Stimulated activated naive CD8-positive, alpha-beta T cell treated with anti-CD3 and anti-CD28 coated beads, Interleukin-15, Interleukin-2, amounts not matched to agents 100 U/mL and 50 U/mL, for 24 hours (primary cell): ENCODE results near the gene ABCC4.
A peak's percentile ranks its signal among the peaks of the same experiment; 100 is the strongest.
"Not testable (repeated sequence)": the region's sequence is repeated elsewhere in the genome, so short reads cannot be mapped to it uniquely, and the experiment has no call there.

ENCODE experiments used
- ATAC-seq: fragments of 150-1000 bp; cut with Tn5 transposase; one replicate; pipeline ENCODE4 v1.10.0; 2021
- DNase-seq: peaks from one replicate; pipeline ENCODE4 v3.0.0; 2021

Gene ABCC4

DNA sequence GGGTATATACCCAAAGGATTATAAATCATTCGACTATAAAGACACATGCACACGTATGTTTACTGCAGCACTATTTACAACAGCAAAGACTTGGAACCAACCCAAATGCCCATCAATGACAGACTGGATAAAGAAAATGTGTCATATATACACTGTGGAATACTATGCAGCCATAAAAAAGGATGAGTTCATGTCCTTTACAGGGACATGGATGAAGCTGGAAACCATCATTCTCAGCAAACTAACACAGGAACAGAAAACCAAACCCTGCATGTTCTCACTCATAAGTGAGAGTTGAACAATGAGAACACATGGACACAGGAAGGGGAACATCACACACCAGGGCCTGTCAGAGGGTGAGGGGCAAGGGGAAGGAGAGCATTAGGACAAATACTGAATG, 102.6 kb downstream of the ABCC4 start:
- DNase-seq, ATAC-seq: not testable (repeated sequence)

DNA sequence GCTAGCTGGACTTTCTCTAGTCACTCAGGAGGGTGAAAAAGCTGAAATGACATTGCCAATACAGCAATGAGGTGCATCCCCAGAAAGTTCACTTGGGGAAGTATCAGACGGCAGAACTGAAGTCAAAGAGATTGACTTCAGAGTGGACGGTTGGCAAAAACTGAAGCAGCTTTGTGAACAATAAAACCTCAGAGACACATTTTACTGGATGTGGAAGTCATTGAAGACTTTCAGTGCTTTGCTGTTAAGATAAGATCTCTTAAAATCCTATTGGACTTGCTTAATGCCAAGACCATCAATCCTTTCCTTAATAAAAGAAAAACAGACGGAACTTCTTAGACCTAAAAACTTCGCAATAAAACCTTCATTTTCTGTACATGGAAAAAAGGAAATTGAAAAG, 103.7 kb downstream of the ABCC4 start:
- ATAC-seq (no peak), DNase-seq (no peak)

DNA sequence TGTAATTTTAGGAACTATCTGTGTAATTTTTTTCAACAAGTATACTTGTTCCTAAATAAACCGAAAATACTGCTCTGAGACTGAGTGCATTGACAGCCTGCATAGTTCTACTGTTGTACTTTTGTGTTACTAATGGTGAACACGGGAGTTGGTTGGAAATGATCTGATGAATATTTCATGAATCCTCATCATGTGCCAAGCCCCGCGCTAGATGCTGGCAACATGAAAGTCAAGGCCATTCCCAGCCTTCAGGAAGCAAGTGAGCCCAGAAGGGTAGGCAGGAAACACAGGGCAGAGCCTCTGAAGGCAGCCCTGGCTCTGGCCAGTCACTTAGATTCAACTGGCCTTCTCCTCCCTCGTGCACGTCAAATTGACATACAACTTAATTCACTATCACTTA, 106.1 kb downstream of the ABCC4 start:
- DNase-seq (no peak), ATAC-seq (no peak)

DNA sequence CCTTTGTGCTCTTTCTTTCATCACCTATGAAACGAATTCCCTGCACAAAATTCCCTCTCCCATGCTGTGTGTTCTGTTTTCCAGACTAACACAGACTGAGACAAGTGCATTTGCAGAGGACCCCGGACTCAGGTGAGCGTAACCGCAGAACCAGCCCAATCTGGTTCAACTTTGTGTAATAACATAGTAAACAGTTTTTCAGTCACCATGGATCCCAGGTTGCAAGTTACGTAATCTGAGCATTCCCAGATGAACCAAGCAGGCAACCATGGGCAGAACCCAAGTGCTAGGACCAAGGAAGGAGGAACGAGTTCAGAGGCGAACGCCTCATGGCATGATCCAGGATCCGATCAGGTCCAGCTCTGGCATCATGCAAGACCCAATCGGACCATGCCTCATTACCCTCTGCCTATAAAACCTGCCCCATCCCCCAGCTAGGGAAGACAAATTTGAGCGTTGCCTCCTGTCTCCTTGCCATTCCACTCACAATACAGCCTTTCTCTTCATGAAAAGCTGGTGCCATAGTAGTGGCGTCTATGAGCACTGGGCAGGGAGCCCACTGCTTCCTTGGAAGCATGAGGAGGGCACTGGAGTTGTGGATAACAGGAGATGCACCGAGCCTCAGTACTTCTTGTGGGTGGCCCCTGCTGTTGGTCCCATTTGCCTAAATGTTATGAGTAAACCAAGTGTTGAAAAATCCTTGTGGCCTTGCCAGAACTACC, 107.6 kb downstream of the ABCC4 start:
- no peak for DNase-seq
- ATAC-seq, result no peak

DNA sequence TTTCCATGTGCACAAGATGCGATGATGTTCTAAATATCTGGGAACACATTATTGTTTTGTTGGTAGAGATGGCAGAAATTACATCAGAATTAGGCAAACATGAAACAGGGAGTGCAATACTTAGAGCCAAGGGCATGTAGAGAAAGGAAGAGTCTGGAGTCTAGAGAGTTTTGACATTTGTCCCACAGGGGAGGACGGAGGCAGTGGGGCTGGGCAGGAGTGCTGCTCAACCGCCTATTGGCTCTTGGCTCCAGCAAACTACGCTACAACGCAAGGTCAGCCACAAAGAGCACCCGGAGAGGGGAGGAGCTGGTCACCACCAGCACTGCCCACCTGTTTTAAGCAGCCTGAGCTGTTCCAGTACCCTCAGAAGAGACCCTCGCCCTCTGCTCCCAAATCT, 108.3 kb downstream of the ABCC4 start:
- no peak for DNase-seq
- ATAC-seq, result no peak

DNA sequence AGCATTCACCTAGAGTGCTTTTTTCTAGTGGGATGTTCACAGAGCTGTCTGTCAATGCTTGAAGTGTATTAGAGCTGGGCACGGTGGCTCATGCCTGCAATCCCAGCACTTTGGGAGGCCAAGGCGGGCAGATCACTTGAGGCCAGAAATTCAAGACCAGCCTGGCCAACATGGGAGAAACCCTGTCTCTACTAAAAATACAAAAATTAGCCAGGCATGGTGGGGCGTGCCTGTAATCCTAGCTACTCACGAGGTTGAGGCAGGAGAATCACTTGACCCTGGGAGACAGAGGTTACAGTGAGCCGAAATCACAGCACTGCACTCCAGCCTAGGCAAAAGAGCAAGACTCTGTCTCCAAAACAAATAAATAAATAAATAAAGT, 108.7 kb downstream of the ABCC4 start:
- ATAC-seq, DNase-seq: not testable (repeated sequence)

DNA sequence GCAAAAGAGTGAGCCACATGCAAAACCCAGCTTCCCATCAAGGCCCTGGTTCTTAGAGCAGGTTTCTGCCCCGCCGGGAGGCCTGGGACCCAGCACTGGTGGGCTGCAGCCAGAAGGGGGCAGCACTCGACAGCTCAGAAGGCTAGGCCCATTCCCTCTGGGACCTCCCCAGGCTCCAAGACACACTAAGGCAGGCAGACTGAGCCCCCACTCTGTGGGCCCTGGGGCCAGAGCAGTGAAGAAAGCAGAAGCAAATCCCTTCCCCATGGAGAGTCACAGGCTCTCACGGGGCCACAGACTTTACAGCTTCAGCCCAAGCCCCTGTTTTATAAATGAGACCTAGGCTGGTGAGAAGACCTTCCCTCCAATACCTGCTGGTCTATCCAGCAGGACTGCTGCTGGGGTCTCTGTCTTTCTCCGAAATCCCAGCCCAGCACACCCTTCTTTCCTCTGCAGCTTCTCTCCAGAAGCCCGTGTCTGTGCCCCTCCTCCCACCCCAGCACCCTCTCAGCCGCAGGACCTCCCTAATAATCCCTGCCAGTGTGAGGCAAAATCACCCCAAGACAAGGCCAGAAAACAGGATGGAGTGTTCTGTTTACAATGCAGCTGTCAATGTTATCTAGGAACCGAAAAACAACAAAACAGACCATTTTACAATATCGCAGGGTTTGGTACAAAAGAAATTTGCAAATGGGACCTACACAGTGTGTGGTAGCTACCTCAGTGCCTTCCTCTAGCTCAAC, 109.3 kb downstream of the ABCC4 start:
- peak; percentile 89 for ATAC-seq
- peak; percentile 82 for DNase-seq

DNA sequence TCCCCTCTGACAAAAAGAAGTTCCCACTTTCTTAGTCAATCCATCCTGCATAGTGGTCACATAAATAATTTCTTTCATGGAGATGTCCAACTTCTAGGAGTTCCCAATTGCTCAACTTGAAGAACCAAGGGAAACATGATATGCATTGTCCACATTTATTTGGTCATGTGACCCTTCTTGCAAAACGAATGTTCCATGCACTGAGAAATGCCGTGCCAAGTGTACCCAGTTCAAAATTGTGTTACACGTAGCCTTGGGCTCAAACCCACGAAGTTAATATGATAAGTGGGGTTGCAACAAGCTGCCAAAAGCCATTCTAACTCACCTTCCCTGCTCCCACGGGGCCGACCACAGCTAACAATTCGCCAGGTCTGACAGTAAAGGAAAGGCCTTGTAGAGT, 113.1 kb downstream of the ABCC4 start:
- DNase-seq (no peak), ATAC-seq (no peak)

DNA sequence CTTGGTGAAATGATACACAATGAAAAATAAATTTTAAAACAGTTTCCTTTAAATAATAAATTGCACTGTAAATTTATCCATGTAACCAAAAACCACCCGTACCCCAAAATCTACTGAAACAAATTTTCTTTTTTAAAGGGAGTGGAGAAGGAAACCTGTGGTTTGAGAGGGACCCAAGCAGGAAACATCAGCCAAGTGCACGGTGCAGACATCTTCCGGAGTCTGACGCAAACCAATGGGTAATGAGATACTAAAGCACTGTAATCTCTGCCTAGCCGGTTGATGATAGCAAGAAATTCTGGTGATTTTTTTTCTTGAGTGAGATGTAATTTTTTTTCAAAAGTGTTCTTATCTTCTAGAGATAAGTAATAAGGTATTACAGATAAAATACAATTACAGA, 115.4 kb downstream of the ABCC4 start:
- no peak for DNase-seq

DNA sequence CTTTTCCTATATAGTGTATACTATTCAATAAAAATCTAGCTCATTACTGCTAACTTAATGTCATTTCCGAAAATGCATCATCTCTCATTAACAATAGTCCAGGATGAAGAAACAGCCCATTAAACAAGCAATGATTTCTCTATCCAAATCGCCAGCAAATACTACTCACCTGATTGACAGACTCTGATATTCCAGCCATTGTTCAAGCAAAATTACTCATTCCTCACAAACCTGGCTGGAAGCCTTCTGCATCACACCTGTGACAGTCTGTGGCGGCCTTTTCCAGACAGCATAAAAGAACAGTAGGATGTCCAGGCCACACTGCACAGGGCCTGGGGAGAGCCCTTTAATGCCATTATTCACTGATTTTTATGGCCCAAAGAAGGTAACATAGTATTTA, 115.9 kb downstream of the ABCC4 start:
- DNase-seq, result no peak
- ATAC-seq, result no peak

More for the DNA sequence above, 115.4 kb downstream of the ABCC4 start:
- ATAC-seq, result peak; percentile 74

DNA sequence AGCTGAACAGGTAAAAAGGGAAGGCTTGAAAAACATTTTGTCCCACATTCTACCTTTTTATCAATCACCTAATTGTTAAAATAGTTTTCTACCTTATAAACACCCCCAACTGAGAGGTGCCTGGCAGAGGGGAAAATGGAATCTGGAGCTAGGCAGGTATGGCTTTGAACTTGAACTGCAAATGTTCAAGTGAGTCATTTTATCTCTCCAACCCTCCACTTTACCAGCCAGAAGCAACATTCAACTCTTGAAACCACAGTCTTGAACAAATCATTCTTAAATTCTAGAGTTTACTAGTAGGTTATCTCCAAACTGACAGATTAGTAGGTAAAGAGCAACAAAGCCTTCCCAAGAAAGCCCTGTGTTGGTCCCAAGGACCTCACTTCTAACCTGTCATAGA, 116.9 kb downstream of the ABCC4 start:
- ATAC-seq (peak; percentile 43), DNase-seq (no peak)

DNA sequence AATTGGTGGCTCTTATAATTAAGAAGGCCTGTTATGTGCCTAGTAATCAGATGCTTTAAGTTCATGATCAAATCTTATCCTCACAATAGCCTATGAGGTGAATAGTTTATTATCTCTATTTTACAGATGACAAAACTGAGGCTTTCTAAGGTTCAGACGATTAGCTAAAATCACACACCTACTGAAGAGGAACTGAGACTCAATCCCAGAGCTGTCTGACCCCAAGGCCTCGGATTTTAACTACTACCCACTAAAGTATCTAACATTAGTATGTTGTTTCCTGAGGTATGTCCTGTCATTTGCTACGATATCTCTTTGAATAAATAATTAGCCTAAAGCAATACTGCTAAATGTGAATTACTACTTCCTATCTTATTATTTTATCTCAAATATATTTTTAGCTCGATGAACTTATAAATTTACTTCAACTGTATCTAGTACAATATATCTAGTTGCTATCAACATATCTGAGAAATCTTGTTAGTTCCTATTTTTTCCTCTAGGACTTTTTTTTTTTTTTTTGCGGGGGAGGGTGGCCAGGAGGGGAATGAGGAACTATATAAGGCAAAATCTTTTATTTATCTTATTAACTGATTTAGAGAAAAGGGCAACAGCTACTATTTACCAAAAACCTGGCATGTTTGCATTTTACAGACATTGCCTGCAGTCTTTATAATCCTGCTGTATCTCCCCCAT, 118.5 kb downstream of the ABCC4 start:
- DNase-seq, result no peak

DNA sequence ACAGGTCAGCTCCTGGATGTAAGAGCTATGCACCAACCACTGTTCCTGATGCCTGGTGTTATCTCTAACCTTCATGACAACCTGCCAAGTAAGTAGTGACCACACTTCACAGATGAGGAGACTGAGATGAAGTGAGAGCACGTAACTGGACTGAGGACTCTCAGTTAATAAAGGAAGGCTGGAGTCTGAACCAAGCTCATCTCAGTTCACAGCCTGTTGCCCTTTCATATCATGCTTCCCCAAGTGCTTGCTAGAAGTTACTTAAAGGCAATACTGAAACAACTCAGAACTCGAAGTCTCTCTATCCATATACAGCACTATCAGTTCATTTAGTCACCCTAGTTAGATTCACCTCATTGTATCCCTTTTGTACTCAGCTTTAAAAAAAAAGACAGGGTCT, 119.7 kb downstream of the ABCC4 start:
- no peak for DNase-seq
- no peak for ATAC-seq

More for the DNA sequence above, 118.5 kb downstream of the ABCC4 start:
- ATAC-seq, result no peak

DNA sequence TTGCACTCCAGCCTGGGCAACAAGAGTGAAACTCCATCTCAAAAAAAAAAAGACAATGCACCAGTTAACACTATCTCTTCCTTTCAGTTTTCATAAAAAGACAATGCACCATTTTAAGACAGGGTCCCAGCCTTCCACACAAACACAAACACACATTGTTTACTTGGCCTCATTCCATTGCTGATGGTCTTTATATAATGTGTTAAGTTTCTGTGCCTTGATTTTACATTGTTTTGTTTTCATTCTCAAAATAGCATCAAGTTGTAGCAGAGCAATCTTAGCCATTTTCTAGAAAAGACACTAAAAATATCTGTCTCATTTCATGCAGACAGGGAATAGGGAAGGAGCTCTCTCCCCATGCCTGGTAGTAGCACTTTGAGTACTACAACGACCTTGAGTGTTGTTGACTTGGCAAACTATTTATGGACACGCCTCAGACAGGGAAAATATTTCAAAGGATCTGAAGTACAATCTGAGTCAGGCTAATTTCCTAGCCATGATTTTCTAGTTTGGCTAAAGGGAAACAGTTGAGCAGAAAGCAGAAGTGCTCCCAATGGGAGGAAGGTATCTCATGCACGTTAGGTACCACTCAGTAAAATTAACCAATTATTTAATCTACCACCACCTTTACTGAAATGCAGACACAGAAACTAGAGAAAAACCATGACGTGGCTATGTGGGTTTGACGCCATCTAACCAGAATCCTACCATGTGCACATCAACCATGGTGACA, 120.6 kb downstream of the ABCC4 start:
- ATAC-seq (no peak), DNase-seq (no peak)

DNA sequence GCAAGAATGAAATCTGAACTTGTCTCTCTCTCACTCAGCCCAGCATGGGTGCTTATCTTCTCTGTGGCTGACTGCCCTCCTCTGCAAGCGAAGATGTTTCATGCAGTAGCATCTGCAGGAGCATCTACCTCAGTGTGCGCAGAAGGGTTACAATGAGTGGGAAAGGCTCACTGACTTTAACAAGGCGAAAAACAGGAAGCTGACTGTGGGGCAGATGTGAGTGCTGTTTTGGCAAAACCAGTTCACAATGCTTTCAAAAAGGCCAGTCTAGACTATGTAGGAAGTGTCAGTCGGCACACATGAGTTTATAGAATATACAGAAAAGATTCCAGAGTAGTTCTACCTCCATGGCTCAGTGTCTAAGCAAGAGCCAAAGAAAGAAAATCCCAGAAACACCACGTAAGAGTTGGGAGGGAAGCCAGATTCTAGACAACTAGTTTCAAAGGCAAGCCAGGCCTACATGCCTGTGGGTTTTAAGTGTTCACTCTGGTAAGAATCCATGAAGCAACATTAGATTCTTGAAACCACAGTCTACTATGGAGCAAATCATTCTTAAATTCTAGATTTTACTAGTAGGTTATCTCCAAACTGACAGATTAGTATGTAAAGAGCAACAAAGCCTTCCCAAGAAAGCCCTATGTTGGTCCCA, 124.5 kb downstream of the ABCC4 start:
- DNase-seq, result no peak
- ATAC-seq, result no peak

DNA sequence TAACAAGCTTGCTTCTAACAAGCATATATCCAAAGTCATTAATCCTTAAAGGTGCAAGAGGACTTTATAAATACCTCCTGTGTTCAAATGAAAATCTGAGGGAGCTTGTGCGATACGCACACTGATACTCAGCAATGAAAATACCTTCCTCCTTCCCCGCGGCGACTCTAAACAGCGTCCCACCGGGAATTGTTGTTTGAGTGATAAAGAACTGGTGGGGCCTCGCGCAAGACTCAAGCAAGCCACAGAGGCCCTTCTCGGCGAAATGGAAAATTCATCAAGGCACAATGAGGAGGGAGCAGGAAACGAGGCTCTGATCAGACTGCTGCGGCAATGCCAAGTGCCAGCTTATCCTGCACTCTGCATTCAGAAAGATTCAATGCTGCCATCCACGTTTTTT, 126.7 kb downstream of the ABCC4 start:
- ATAC-seq, result no peak
- no peak for DNase-seq

DNA sequence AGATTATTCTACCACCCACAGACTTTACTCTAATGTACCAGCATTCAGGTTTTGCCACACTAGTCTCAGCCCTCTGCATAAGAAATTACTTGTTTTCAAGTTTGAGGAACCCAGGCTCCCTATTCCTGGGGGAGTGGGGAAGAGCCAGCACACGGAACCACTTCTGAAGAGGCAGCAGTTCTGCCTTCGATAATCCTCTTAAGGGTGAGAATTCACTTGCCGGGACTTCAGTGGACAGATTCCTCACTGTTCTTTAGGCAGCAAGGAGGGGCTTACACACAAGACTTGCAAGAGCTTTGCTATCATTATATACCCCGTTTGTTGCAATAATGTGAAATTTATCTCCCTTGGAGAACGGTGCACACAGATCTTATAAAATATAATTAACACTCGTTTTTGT, 133.1 kb downstream of the ABCC4 start:
- no peak for ATAC-seq
- DNase-seq, result no peak

DNA sequence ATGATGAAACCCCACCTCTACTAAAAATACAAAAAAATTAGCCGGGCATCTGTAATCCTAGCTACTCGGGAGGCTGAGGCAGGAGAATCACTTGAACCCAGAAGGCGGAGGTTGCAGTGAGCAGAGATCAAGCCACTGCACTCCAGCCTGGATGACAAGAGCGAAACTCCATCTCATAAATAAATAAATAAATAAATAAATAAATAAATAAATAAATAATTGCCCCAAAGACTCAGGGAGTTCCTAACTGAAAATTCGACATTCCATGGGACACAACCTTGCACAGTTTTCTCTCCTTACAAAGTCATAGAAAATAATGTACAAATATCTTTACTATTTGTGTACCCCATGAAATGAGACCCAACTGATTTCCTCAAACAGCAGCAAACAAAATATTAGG, 134.2 kb downstream of the ABCC4 start:
- DNase-seq, ATAC-seq: not testable (repeated sequence)

DNA sequence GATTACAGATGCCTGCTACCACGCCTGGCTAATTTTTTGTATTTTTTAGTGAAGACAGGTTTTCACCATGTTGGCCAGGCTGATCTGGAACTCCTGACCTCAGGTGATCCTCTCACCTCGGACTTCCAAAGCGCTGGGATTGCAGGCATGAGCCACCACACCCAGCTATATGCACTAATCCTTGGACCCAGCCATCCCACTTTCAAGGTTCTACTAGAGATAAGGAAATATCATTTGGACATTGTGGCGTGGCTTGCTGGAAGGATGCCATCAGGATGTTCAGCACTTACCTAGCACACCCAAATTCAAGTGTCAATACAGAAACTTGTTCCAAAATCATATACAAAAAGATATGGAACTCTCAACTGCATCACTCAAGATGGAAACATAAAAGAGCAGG, 136.4 kb downstream of the ABCC4 start:
- ATAC-seq (no peak), DNase-seq (no peak)

DNA sequence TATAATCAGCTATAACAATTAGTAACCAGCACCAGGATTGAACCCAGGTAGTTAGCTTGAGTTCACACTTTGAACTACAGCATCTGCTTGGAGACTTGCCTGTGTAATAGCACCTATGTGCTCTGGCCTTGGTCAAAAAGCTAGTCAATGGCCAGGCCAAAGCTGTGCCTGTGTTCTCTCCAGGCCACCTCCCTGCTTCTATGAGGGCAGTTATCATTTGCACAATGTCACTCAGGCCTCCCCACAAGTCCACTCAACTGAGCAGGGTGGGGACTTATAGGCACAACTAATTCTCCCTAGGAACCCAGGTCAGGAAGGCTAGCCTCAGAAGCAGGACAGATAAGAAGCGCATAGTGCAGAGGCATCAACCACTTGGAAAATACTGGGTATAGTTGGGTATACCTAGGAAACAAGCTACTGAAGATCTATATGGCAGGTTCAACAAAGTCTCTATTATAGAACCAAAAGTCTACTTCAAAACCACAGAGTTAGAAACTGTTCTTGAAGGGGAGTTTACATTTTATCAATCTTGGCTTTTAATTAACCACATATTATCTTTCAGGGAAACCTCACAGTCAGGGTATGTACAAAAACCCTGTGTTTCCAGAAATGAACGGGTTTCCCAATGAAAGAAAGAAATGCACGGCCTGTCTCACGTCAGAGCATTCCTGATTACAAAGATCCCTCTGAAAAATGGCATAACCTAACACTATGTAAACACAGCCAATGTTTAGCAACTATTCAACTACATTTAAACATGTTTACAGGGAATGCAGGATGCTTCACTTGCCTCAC, 140.9 kb downstream of the ABCC4 start:
- no peak for ATAC-seq
- no peak for DNase-seq

DNA sequence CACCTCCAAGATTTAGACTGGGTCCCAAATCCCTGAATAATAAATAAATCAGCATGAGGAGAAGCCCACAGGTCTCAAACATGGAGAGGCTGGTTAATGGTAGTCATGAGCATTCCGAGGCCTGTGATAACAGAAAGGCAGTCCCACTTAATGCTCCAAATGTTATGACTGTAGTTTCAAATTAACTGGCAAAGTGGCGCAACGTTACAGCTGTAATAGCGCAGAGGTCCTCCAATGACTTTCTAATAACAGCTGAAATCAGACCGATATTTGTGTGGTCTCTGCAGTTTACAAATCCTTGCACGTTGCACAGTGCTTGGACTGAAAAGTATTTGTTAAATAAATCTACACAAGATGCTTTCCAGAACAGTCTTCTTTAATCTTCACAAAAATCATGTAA, 141.8 kb downstream of the ABCC4 start:
- no peak for DNase-seq
- ATAC-seq, result no peak
